IgD-negative memory B cell (primary cell): ENCODE data around the gene ITGB3. TPM values are rescaled to one million over a fixed set of nuclear protein-coding genes. Genes with fewer than 3 reads are reported as not detected.
A peak's percentile ranks its signal among the peaks of the same experiment; 100 is the strongest.

Experiments
- H3K27ac Mint-ChIP-seq, 3 donors: one replicate each; pipeline ENCODE4 v1.8.0; 2020 to 2022; ENCODE audit warnings: mild to moderate bottlenecking in 3 of 3, mixed read lengths in 3 of 3, moderate library complexity in 1 of 3
- H3K27me3 Mint-ChIP-seq: one replicate; pipeline ENCODE4 v1.8.0; 2021; ENCODE audit warnings: mixed read lengths
- H3K36me3 Mint-ChIP-seq: one replicate; pipeline ENCODE4 v1.8.0; 2020; ENCODE audit warnings: mild to moderate bottlenecking, mixed read lengths
- H3K4me1 Mint-ChIP-seq, 3 donors: one replicate each; pipeline ENCODE4 v1.8.0; 2020 to 2022; ENCODE audit warnings: mixed read lengths in 3 of 3, mild to moderate bottlenecking in 1 of 3
- H3K4me3 Mint-ChIP-seq, 4 donors: one replicate each; pipeline ENCODE4 v1.8.0; 2020 to 2022; ENCODE audit warnings: mild to moderate bottlenecking in 4 of 4, mixed read lengths in 4 of 4, moderate library complexity in 3 of 4
- H3K9me3 Mint-ChIP-seq, 3 donors: one replicate each; pipeline ENCODE4 v1.8.0; 2020 to 2021; ENCODE audit warnings: mixed read lengths in 3 of 3, mild to moderate bottlenecking in 1 of 3
- polyA plus RNA-seq: library from polyadenylated mRNA; unstranded; fragments of 300-500 nt; fragmentation: Illumina TruSeq; gene quantifications from one replicate; pipeline ENCODE4 v1.2.3, GENCODE V29; 2021

ITGB3 gene
- polyA plus RNA-seq, 1 donor from 2014 or later, result 3.4 TPM

- Mint-ChIP-seq H3K36me3 (peaks cover 2% of the 10 kb centered on the region), H3K27me3 (peaks cover 2% of the 10 kb centered on the region), H3K4me3 (peak overlapping the region; percentile 3 to 86 (median 79)), H3K4me1 (peaks cover 21 to 23% (median 22%) of the 10 kb centered on the region in 3 donors), H3K9me3 (no peaks in the 10 kb centered on the region), H3K27ac (peak overlapping the region in 2 of 3 donors; percentile 23 to 72)
Measured at GRCh38 chr17:47230864-47231263, 22.8 kb upstream of the ITGB3 start.

DNA sequence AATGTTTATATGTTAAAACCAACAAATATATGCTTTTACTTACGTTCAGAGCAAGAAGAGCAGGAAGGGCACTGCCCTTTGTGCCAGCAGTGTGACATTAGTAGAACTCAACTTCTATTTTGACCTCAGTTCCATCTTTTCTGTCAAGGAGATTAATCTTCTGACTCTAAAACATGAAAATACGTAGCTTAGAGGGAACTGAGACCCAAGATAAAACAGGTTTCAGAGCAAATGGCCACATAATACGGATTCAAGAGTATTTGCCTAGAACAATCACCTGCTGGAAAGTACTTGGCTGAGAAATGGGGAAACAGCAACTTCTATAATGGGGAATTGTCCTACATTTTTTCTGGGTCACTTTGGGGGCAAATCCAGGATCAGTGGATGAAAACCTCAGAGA, 22.3 kb upstream of the ITGB3 start:
- Mint-ChIP-seq H3K27ac (peak overlapping the region in 1 of 3 donors; percentile 72), H3K9me3 (no peaks in the 10 kb centered on the region), H3K4me1 (peaks cover 21 to 23% (median 22%) of the 10 kb centered on the region in 3 donors), H3K27me3 (peaks cover 2% of the 10 kb centered on the region), H3K4me3 (peak overlapping the region; percentile 3 to 86 (median 79)), H3K36me3 (peaks cover 2% of the 10 kb centered on the region)

- peaks cover 2% of the 10 kb centered on the region for H3K36me3 Mint-ChIP-seq
- no peak overlapping the region for H3K27ac Mint-ChIP-seq
- H3K4me3 Mint-ChIP-seq, result no peak overlapping the region
- peaks cover 21 to 23% (median 22%) of the 10 kb centered on the region in 3 donors for H3K4me1 Mint-ChIP-seq
- no peaks in the 10 kb centered on the region for H3K9me3 Mint-ChIP-seq
- H3K27me3 Mint-ChIP-seq, result peaks cover 2% of the 10 kb centered on the region
Measured at GRCh38 chr17:47231866-47232265, 21.8 kb upstream of the ITGB3 start.

- Mint-ChIP-seq H3K9me3 (no peaks in the 10 kb centered on the region), H3K4me3 (peak overlapping the region in 2 of 4 donors; percentile 2 to 58), H3K27me3 (peaks cover 2% of the 10 kb centered on the region), H3K27ac (no peak overlapping the region), H3K36me3 (peaks cover 2% of the 10 kb centered on the region), H3K4me1 (peaks cover 21 to 23% (median 22%) of the 10 kb centered on the region in 3 donors)
Measured at GRCh38 chr17:47232465-47232864, 21.2 kb upstream of the ITGB3 start.

GRCh38 chr17:47235506-47235905, 18.1 kb upstream of the ITGB3 start:
- Mint-ChIP-seq H3K4me1 (peaks cover 9 to 26% (median 19%) of the 10 kb centered on the region in 3 donors), H3K27ac (no peak overlapping the region), H3K4me3 (no peak overlapping the region), H3K9me3 (no peaks in the 10 kb centered on the region), H3K27me3 (peaks cover 2% of the 10 kb centered on the region), H3K36me3 (no peaks in the 10 kb centered on the region)

DNA sequence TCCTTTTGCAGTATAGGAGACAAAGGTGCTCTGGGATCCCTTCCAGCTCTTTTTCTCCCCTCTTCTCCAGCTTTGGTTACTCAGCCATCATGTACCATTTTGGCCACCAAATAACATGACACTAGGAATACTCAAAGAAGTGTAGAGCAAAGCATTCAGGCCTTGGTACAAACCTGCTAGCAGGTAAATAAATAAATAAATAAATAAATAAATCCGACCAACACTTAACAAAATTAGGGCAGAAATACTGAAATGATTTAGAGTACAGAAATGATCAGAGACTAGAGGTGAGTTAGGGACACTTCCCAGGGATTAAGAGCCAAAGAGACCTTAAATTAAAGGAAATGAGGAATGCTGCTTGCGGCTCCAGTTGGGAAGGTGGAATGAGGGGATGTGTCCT, 17.7 kb upstream of the ITGB3 start:
- peaks cover 8 to 24% (median 18%) of the 10 kb centered on the region in 3 donors for H3K4me1 Mint-ChIP-seq
- H3K27me3 Mint-ChIP-seq, result no peaks in the 10 kb centered on the region
- H3K9me3 Mint-ChIP-seq, result no peaks in the 10 kb centered on the region
- no peak overlapping the region for H3K27ac Mint-ChIP-seq
- H3K36me3 Mint-ChIP-seq, result no peaks in the 10 kb centered on the region
- H3K4me3 Mint-ChIP-seq, result no peak overlapping the region

GRCh38 chr17:47237841-47238240, 15.8 kb upstream of the ITGB3 start:
- no peaks in the 10 kb centered on the region for H3K36me3 Mint-ChIP-seq
- H3K27me3 Mint-ChIP-seq, result no peaks in the 10 kb centered on the region
- no peak overlapping the region for H3K4me3 Mint-ChIP-seq
- peaks cover 6 to 21% (median 11%) of the 10 kb centered on the region in 3 donors for H3K4me1 Mint-ChIP-seq
- H3K27ac Mint-ChIP-seq, result no peak overlapping the region
- H3K9me3 Mint-ChIP-seq, result no peaks in the 10 kb centered on the region

GRCh38 chr17:47238321-47239010, 15.2 kb upstream of the ITGB3 start:
- Mint-ChIP-seq H3K36me3 (no peaks in the 10 kb centered on the region), H3K4me1 (peaks cover 6 to 21% (median 12%) of the 10 kb centered on the region in 3 donors), H3K4me3 (no peak overlapping the region), H3K9me3 (no peaks in the 10 kb centered on the region), H3K27me3 (no peaks in the 10 kb centered on the region), H3K27ac (no peak overlapping the region)

- no peaks in the 10 kb centered on the region for H3K9me3 Mint-ChIP-seq
- H3K4me1 Mint-ChIP-seq, result peaks cover 11 to 29% (median 18%) of the 10 kb centered on the region in 3 donors
- no peak overlapping the region for H3K27ac Mint-ChIP-seq
- no peaks in the 10 kb centered on the region for H3K36me3 Mint-ChIP-seq
- H3K27me3 Mint-ChIP-seq, result no peaks in the 10 kb centered on the region
- no peak overlapping the region for H3K4me3 Mint-ChIP-seq
Measured at GRCh38 chr17:47239619-47239966, 14.0 kb upstream of the ITGB3 start.

GRCh38 chr17:47239967-47240651, 13.5 kb upstream of the ITGB3 start:
- Mint-ChIP-seq H3K27me3 (no peaks in the 10 kb centered on the region), H3K4me3 (no peak overlapping the region), H3K9me3 (no peaks in the 10 kb centered on the region), H3K36me3 (no peaks in the 10 kb centered on the region), H3K27ac (no peak overlapping the region), H3K4me1 (peaks cover 11 to 29% (median 18%) of the 10 kb centered on the region in 3 donors)

DNA sequence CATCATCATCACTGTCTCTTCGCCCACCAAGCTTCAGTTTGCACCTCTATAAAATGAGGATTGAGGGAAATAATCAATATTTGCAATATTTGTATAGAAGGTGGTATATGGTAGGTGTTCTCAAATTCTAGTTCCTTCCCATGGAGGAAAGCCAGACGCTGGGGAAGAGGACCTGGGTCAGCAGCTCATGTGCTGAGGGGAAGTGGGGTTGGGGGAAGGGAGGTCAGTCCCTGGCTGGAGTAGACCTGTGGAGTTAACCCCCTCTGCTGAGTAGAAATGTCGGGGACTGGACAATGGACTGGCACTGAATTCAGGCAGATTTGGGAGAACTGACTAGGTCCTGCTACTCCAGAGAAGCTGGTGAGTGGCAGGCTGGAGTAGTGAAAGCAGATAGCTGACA, 12.8 kb upstream of the ITGB3 start:
- Mint-ChIP-seq H3K4me1 (peaks cover 11 to 29% (median 18%) of the 10 kb centered on the region in 3 donors), H3K27me3 (no peaks in the 10 kb centered on the region), H3K4me3 (peak overlapping the region in 1 of 4 donors; percentile 2), H3K27ac (no peak overlapping the region), H3K36me3 (no peaks in the 10 kb centered on the region), H3K9me3 (no peaks in the 10 kb centered on the region)

- Mint-ChIP-seq H3K27ac (no peak overlapping the region), H3K4me3 (peak overlapping the region in 1 of 4 donors; percentile 54), H3K9me3 (no peaks in the 10 kb centered on the region), H3K27me3 (no peaks in the 10 kb centered on the region), H3K4me1 (peaks cover 11 to 29% (median 18%) of the 10 kb centered on the region in 3 donors), H3K36me3 (no peaks in the 10 kb centered on the region)
Measured at GRCh38 chr17:47242648-47243047, 11.0 kb upstream of the ITGB3 start.

DNA sequence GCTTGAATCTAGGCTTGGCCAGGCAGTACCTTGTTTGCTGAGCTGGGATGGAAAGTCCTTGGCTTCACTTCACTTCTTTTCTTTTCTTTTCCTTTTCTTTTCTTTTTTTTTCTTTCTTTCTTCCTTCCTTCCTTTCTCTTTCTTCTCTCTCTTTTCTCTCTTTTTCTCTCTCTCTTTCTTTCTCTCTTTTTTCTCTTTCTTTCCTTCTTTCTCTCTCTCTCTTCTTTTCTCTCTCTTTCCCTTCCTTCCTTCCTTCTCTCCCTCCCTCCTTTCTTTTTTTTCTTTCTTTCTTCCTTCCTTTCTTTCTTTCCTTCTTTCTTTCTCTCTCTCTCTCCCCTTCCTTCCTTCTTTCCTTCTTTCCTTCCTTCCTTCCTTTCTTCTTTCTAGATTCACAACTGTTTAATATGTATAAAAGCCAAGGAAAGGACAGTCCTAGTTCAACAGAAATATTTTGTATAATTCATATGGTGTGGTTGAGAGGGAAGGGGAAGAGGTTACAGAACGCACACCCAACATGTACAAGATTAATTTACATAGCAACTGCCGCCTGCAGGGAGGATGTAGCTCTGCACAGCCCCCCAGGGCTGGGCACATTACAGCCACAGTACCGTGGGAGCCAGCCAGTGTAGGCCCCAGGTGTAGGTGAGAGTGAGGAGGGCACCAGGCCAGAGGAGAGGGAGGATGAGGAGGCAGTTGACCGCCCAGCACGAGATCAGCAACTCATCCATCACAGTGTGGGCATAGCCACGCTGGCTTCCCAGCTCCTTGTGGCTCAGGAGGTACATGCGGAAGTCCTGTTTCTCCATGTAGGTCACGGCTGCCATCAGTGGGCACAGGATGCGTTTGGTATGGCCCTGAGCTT, 9.7 kb upstream of the ITGB3 start:
- no peaks in the 10 kb centered on the region for H3K27me3 Mint-ChIP-seq
- peaks cover 11 to 29% (median 18%) of the 10 kb centered on the region in 3 donors for H3K4me1 Mint-ChIP-seq
- H3K36me3 Mint-ChIP-seq, result no peaks in the 10 kb centered on the region
- H3K27ac Mint-ChIP-seq, result no peak overlapping the region
- H3K9me3 Mint-ChIP-seq, result no peaks in the 10 kb centered on the region
- no peak overlapping the region for H3K4me3 Mint-ChIP-seq

DNA sequence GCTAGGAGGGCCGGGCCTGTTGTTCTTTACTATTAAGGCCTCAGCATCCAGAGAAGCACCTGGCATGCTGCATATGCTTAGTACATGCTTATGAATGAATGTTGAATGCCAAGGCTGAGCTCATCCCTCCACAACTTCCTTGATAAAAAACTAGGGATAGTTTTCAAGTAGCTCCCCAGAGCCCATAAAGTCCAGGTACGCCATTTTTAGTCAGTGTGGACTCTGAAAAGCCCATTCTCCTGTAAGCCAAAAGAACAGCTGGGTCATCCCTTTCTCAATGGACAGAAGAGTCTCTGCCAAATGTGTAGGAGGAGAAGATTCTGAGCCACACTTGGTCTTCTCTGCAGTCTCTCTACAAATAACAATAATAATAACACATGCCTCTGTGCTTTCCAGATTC, 8.9 kb upstream of the ITGB3 start:
- Mint-ChIP-seq H3K4me3 (no peak overlapping the region), H3K9me3 (no peaks in the 10 kb centered on the region), H3K36me3 (no peaks in the 10 kb centered on the region), H3K4me1 (peaks cover 11 to 23% (median 14%) of the 10 kb centered on the region in 3 donors), H3K27me3 (no peaks in the 10 kb centered on the region), H3K27ac (no peak overlapping the region)

DNA sequence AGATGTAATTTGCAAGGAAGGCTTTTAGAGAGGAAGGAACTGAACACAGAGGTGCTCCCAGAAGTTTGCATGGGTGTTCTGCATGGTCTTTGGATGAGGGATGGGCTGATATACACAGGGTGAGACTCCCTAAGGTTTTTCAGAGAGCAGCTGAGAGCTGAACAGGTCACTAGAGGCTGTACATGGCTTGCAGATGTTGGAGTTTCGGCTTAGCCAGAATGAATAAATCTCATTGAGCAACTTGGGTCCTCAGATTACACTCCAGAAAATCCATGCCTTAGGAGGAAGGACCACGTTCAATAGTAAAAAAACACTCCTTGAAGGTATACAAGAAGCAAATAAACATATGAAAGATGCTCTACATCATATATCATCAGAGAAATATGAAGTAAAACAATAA, 7.5 kb upstream of the ITGB3 start:
- no peaks in the 10 kb centered on the region for H3K27me3 Mint-ChIP-seq
- H3K4me1 Mint-ChIP-seq, result peaks cover 7 to 13% (median 9%) of the 10 kb centered on the region in 3 donors
- H3K9me3 Mint-ChIP-seq, result no peaks in the 10 kb centered on the region
- H3K4me3 Mint-ChIP-seq, result no peak overlapping the region
- peaks cover 2% of the 10 kb centered on the region for H3K36me3 Mint-ChIP-seq
- H3K27ac Mint-ChIP-seq, result no peak overlapping the region
